GM19025 (cell line): ENCODE measurements around the gene DHX16.
A peak's percentile ranks its signal among the peaks of the same experiment; 100 is the strongest.
"Not testable (repeated sequence)": the region's sequence is repeated elsewhere in the genome, so short reads cannot be mapped to it uniquely, and the experiment has no call there.

Experiments
- ATAC-seq: cut with Tn5 transposase; IDR thresholded peaks from one replicate; pipeline ENCODE4 v1.9.1; 2021; ENCODE audit warnings: mild to moderate bottlenecking, low read depth, moderate library complexity; ENCODE audit not compliant: unreplicated experiment

Gene DHX16

GRCh38 chr6:30681766-30682142 is 8.9 kb upstream of the DHX16 start:
- ATAC-seq: no peak

- no peak for ATAC-seq
These were observed 7.1 kb upstream of the DHX16 start for GRCh38 chr6:30679765-30680535.

GRCh38 chr6:30678964-30679726 is 6.3 kb upstream of the DHX16 start:
- no peak for ATAC-seq

- no peak for ATAC-seq
These were observed 4.0 kb upstream of the DHX16 start for GRCh38 chr6:30676660-30677285.

GRCh38 chr6:30670760-30671527 is 1.9 kb downstream of the DHX16 start:
- no peak for ATAC-seq

GRCh38 chr6:30666300-30666699 is 6.5 kb downstream of the DHX16 start:
- not testable (repeated sequence) for ATAC-seq

GRCh38 chr6:30664994-30665767 is 7.6 kb downstream of the DHX16 start:
- ATAC-seq: no peak

- ATAC-seq: not testable (repeated sequence)
These were observed 14.9 kb downstream of the DHX16 start for GRCh38 chr6:30657922-30658321.

GRCh38 chr6:30657454-30657853 is 15.4 kb downstream of the DHX16 start:
- ATAC-seq: no peak

GRCh38 chr6:30656513-30656912 is 16.3 kb downstream of the DHX16 start:
- no peak for ATAC-seq

GRCh38 chr6:30655743-30656094 is 17.1 kb downstream of the DHX16 start:
- ATAC-seq: no peak

GRCh38 chr6:30654798-30655742 is 17.7 kb downstream of the DHX16 start:
- no peak for ATAC-seq

GRCh38 chr6:30651143-30651542 is 21.7 kb downstream of the DHX16 start:
- no peak for ATAC-seq

GRCh38 chr6:30647242-30648116 is 25.3 kb downstream of the DHX16 start:
- ATAC-seq: peak; percentile 46

- peak; percentile 53 for ATAC-seq
These were observed 26.2 kb downstream of the DHX16 start, which contains the start of gene C6orf136 for GRCh38 chr6:30646450-30647241. Gene C6orf136, plus strand, starts transcription at chr6:30647133. Its CDS starts 99 bp downstream, at chr6:30647232.

- ATAC-seq: no peak
These were observed 26.8 kb downstream of the DHX16 start for GRCh38 chr6:30645989-30646388.

GRCh38 chr6:30644769-30645168 is 28.0 kb downstream of the DHX16 start:
- no peak for ATAC-seq
